Measurements from ENCODE around the gene BMPR1A. TPM values are rescaled to one million over a fixed set of nuclear protein-coding genes. Genes with fewer than 3 reads are reported as not detected.

Gene BMPR1A
- total and polyA plus RNA-seq, 2 experiments from 2014 or later, result 16.5 to 41.7 TPM

DNA sequence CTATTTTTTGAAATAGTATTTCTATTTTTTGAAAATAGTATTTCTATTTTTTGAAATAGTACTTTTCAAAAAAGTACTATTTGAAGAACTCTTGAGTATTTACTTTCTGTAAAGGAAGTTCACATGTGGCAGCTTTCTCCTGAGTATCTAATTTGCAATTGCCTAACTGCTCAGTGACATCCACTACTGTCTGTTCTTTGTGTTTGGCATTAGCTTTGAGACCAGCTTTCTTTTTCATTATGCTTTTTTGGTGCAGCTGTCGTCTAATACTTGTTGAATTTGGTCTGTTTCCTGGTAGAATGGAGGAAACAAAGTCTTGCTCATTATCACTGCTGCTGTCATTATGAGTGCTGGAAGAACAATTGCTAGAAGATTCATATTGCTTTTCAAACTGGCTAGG, 99.1 kb downstream of the BMPR1A start:
- in situ Hi-C loops (cut with MboI), result no loop called here
- no peak overlapping the region for H3K4me3 ChIP-seq
- H3K79me2 ChIP-seq (ENCODE audit: insufficient read depth), result peaks cover 2% of the 10 kb centered on the region; the same call in 1 of the 2 replicates
- H3K4me1 ChIP-seq (ENCODE audit: insufficient read depth), result peaks cover 28% of the 10 kb centered on the region
- no peak overlapping the region for H3K4me2 ChIP-seq (ENCODE audit: unreplicated experiment)
- TF ChIP-seq EZH2 (IDR thresholded peaks at IDR 0.05; ENCODE audit: insufficient read depth, poor library complexity, severe bottlenecking), result no peak
- no peak for TF ChIP-seq EZH2phosphoT487 (IDR thresholded peaks at IDR 0.05; ENCODE audit: insufficient read depth, low read depth)
- DNase-seq, result no peak
- H3K36me3 ChIP-seq (ENCODE audit: low read depth), result no peaks in the 10 kb centered on the region
- H2AFZ ChIP-seq, result no peak overlapping the region
- no peaks in the 10 kb centered on the region for H3K9me2 ChIP-seq (ENCODE audit: insufficient read depth)
- H3K27me3 ChIP-seq (replicated peaks; ENCODE audit: insufficient read depth), result no peaks in the 10 kb centered on the region
- peaks cover 35% of the 10 kb centered on the region for H3F3A ChIP-seq (ENCODE audit: insufficient read depth)
- H4K20me1 ChIP-seq (ENCODE audit: insufficient read depth), result no peaks in the 10 kb centered on the region
- no peak overlapping the region for H3K9ac ChIP-seq
- H3K9me3 ChIP-seq (ENCODE audit: low read depth), result no peaks in the 10 kb centered on the region
- no peak overlapping the region for H3K27ac ChIP-seq
- 43 to 61% methylated on average over 1 of the region's 1 CpG for WGBS, 2 experiments (ENCODE audit: low coverage in 1 of 2, low lambda C conversion rate in 2 of 2, missing lambda C conversion rate in 2 of 2)

DNA sequence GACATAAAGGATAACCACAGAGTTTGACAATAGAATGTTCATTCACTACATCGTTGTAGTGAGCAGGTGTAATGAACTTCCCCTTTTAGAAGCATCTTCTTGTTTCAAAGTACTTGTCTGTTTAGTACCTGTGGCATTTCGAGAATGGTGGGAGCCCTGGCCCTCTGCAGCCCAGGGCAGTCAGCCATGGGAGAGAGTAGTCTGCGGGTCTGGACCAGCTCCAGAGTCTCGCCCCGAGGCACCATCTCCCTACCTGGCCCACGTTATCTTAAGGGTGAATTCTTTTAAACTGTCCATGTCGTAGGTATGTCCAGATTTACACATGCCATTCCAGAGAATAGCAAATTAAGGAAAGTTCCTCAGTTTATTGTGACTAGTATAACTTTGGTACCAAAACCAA, 99.7 kb downstream of the BMPR1A start:
- peaks cover 23% of the 10 kb centered on the region for H3K4me1 ChIP-seq (ENCODE audit: insufficient read depth)
- H4K20me1 ChIP-seq (ENCODE audit: insufficient read depth), result no peaks in the 10 kb centered on the region
- in situ Hi-C loops (cut with MboI), result no loop called here
- H2AFZ ChIP-seq, result no peak overlapping the region
- no peaks in the 10 kb centered on the region for H3K9me2 ChIP-seq (ENCODE audit: insufficient read depth)
- no peaks in the 10 kb centered on the region for H3K79me2 ChIP-seq (ENCODE audit: insufficient read depth)
- peaks cover 35% of the 10 kb centered on the region for H3F3A ChIP-seq (ENCODE audit: insufficient read depth)
- H3K4me2 ChIP-seq (ENCODE audit: unreplicated experiment), result no peak overlapping the region
- DNase-seq, result no peak
- no peak overlapping the region for H3K9ac ChIP-seq
- no peaks in the 10 kb centered on the region for H3K36me3 ChIP-seq (ENCODE audit: low read depth)
- no peaks in the 10 kb centered on the region for H3K9me3 ChIP-seq (ENCODE audit: low read depth)
- TF ChIP-seq EZH2phosphoT487 (IDR thresholded peaks at IDR 0.05; ENCODE audit: insufficient read depth, low read depth) (no peak), EZH2 (IDR thresholded peaks at IDR 0.05; ENCODE audit: insufficient read depth, poor library complexity, severe bottlenecking) (no peak)
- H3K27ac ChIP-seq, result no peak overlapping the region
- H3K4me3 ChIP-seq, result no peak overlapping the region
- WGBS, 2 experiments (ENCODE audit: low coverage in 1 of 2, low lambda C conversion rate in 2 of 2, missing lambda C conversion rate in 2 of 2), result 95 to 96% methylated on average over 7 of the region's 7 CpGs
- H3K27me3 ChIP-seq (replicated peaks; ENCODE audit: insufficient read depth), result no peaks in the 10 kb centered on the region

DNA sequence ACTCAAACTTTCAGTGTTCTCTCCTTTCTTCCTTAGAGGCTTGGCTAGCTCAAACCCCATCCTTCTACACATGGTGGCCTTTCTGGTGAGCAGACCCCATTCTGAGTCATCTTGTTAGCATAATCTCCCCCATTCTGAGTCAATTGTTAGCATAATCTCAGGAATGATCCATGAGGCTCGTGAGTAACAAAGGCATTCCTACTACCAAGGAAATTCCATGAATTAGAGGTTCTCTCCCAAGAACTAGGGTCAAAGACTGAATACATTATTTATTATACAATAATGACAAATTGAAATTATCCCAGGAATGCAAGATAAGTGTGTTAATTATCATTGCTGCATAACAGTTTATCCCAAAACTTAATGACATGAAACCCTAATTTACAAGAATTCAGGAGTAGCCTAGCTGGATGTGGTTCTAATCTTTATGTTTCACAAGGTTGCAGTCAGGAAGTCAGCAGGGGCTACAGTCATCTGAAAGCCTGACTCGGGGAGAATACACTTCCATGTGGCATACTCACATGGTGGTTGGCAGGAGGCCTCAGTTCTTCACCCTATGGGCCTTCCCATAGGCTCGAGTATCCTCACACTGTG, 100.8 kb downstream of the BMPR1A start:
- in situ Hi-C loops (cut with MboI), result no loop called here
- 18 to 25% methylated on average over 3 of the region's 3 CpGs for WGBS, 2 experiments (ENCODE audit: low coverage in 1 of 2, low lambda C conversion rate in 2 of 2, missing lambda C conversion rate in 2 of 2)
- peak overlapping the region; percentile 74 for H3K27ac ChIP-seq

DNA sequence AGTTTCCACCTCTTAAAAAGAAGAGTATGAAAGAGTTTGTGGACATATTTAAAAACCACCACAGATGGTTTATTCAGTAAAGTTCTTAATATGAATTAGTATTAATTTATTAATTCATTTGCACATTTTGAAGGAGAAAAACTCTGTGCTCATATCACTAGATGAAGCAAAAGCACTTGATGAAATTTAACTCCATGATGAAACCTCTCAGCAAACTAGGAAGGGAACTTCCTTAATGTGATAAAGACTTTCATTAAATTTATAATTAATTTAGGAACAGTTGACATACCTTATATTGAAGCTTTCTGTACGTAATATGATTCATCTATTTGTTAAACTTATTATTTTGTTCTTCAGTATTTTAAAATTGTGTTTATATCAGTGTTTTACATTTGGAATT, 101.6 kb downstream of the BMPR1A start:
- no peaks in the 10 kb centered on the region for H3K36me3 ChIP-seq (ENCODE audit: low read depth)
- peaks cover 17% of the 10 kb centered on the region for H3K4me1 ChIP-seq (ENCODE audit: insufficient read depth)
- no peak for DNase-seq
- H3K9me2 ChIP-seq (ENCODE audit: insufficient read depth), result no peaks in the 10 kb centered on the region
- H2AFZ ChIP-seq, result no peak overlapping the region
- H3K4me2 ChIP-seq (ENCODE audit: unreplicated experiment), result peak overlapping the region; percentile 32
- H3K79me2 ChIP-seq (ENCODE audit: insufficient read depth), result no peaks in the 10 kb centered on the region
- no peaks in the 10 kb centered on the region for H4K20me1 ChIP-seq (ENCODE audit: insufficient read depth)
- peak overlapping the region; percentile 42 for H3K9ac ChIP-seq
- H3K9me3 ChIP-seq (ENCODE audit: low read depth), result no peaks in the 10 kb centered on the region
- H3K27me3 ChIP-seq (replicated peaks; ENCODE audit: insufficient read depth), result no peaks in the 10 kb centered on the region
- TF ChIP-seq EZH2 (IDR thresholded peaks at IDR 0.05; ENCODE audit: insufficient read depth, poor library complexity, severe bottlenecking), result no peak
- no peak for TF ChIP-seq EZH2phosphoT487 (IDR thresholded peaks at IDR 0.05; ENCODE audit: insufficient read depth, low read depth)
- peak overlapping the region; percentile 74 for H3K27ac ChIP-seq
- H3K4me3 ChIP-seq, result no peak overlapping the region
- 95 to 100% methylated on average over 1 of the region's 1 CpG for WGBS, 2 experiments (ENCODE audit: low coverage in 1 of 2, low lambda C conversion rate in 2 of 2, missing lambda C conversion rate in 2 of 2)
- peaks cover 31% of the 10 kb centered on the region for H3F3A ChIP-seq (ENCODE audit: insufficient read depth)
- in situ Hi-C loops (cut with MboI), result no loop called here

More for the DNA sequence above, 100.8 kb downstream of the BMPR1A start:
- Histone ChIP-seq H3K4me1 (ENCODE audit: insufficient read depth) (peaks cover 17% of the 10 kb centered on the region), H3K4me2 (ENCODE audit: unreplicated experiment) (peak overlapping the region; percentile 32), H2AFZ (no peak overlapping the region), H3K9ac (peak overlapping the region; percentile 42), H3K27me3 (replicated peaks; ENCODE audit: insufficient read depth) (no peaks in the 10 kb centered on the region), H3K9me3 (ENCODE audit: low read depth) (no peaks in the 10 kb centered on the region), H3K4me3 (no peak overlapping the region), H3K36me3 (ENCODE audit: low read depth) (no peaks in the 10 kb centered on the region), H3K9me2 (ENCODE audit: insufficient read depth) (no peaks in the 10 kb centered on the region), H4K20me1 (ENCODE audit: insufficient read depth) (no peaks in the 10 kb centered on the region), H3F3A (ENCODE audit: insufficient read depth) (peaks cover 31% of the 10 kb centered on the region), H3K79me2 (ENCODE audit: insufficient read depth) (no peaks in the 10 kb centered on the region)
- peak; percentile 86 for DNase-seq
- TF ChIP-seq EZH2phosphoT487 (IDR thresholded peaks at IDR 0.05; ENCODE audit: insufficient read depth, low read depth) (no peak), EZH2 (IDR thresholded peaks at IDR 0.05; ENCODE audit: insufficient read depth, poor library complexity, severe bottlenecking) (no peak)

All from GM23248 (cell line).